ENCODE data around the gene PRLH. TPM values are rescaled to one million over a fixed set of nuclear protein-coding genes. Genes with fewer than 3 reads are reported as not detected.
A peak's percentile ranks its signal among the peaks of the same experiment; 100 is the strongest.

PRLH gene
- total RNA-seq, 2 donors from 2014 or later, result not detected

GRCh38 chr2:237573721-237574415 is 7.5 kb downstream of the PRLH start:
- DNase-seq (no peak), ATAC-seq (replicated peaks in 1 of 2) (no peak)
- H3K27me3 Mint-ChIP-seq (ENCODE audit: low read depth), result no peaks in the 10 kb centered on the region
- H3K4me1 Mint-ChIP-seq (ENCODE audit: low read depth), result peaks cover 5% of the 10 kb centered on the region
- H3K36me3 Mint-ChIP-seq (ENCODE audit: insufficient read depth in 2 of 2), result no peaks in the 10 kb centered on the region
- H3K4me3 Mint-ChIP-seq, result no peak overlapping the region
- H3K9me3 Mint-ChIP-seq, result no peaks in the 10 kb centered on the region
- no peak overlapping the region for H3K27ac Mint-ChIP-seq

- Mint-ChIP-seq H3K9me3 (no peaks in the 10 kb centered on the region), H3K36me3 (ENCODE audit: insufficient read depth in 2 of 2) (no peaks in the 10 kb centered on the region), H3K4me1 (ENCODE audit: low read depth) (peaks cover 5% of the 10 kb centered on the region), H3K27ac (no peak overlapping the region), H3K27me3 (ENCODE audit: low read depth) (no peaks in the 10 kb centered on the region), H3K4me3 (no peak overlapping the region)
- DNase-seq (no peak), ATAC-seq (replicated peaks in 1 of 2) (no peak)
Observed at GRCh38 chr2:237574467-237574866, 8.1 kb downstream of the PRLH start.

- Mint-ChIP-seq H3K27ac (no peak overlapping the region), H3K4me3 (no peak overlapping the region), H3K4me1 (ENCODE audit: low read depth) (peaks cover 5% of the 10 kb centered on the region), H3K9me3 (no peaks in the 10 kb centered on the region), H3K27me3 (ENCODE audit: low read depth) (no peaks in the 10 kb centered on the region), H3K36me3 (ENCODE audit: insufficient read depth in 2 of 2) (no peaks in the 10 kb centered on the region)
- DNase-seq (no peak), ATAC-seq (replicated peaks in 1 of 2) (no peak)
Observed at GRCh38 chr2:237574894-237575868, 8.8 kb downstream of the PRLH start.

- DNase-seq, result no peak
- Mint-ChIP-seq H3K4me3 (no peak overlapping the region), H3K9me3 (no peaks in the 10 kb centered on the region), H3K36me3 (ENCODE audit: insufficient read depth in 2 of 2) (no peaks in the 10 kb centered on the region), H3K27ac (no peak overlapping the region), H3K4me1 (ENCODE audit: low read depth) (peaks cover 5% of the 10 kb centered on the region), H3K27me3 (ENCODE audit: low read depth) (no peaks in the 10 kb centered on the region)
- no peak for ATAC-seq (replicated peaks in 1 of 2)
Observed at GRCh38 chr2:237575869-237576862, 9.8 kb downstream of the PRLH start.

- H3K9me3 Mint-ChIP-seq, result no peaks in the 10 kb centered on the region
- no peaks in the 10 kb centered on the region for H3K36me3 Mint-ChIP-seq (ENCODE audit: insufficient read depth in 2 of 2)
- H3K4me3 Mint-ChIP-seq, result no peak overlapping the region
- H3K27me3 Mint-ChIP-seq (ENCODE audit: low read depth), result no peaks in the 10 kb centered on the region
- no peak overlapping the region for H3K27ac Mint-ChIP-seq
- peaks cover 8% of the 10 kb centered on the region for H3K4me1 Mint-ChIP-seq (ENCODE audit: low read depth)
- DNase-seq (no peak), ATAC-seq (replicated peaks in 1 of 2) (no peak)
Observed at GRCh38 chr2:237576974-237577373, 10.6 kb downstream of the PRLH start.

- no peak for ATAC-seq (replicated peaks in 1 of 2)
- H3K4me3 Mint-ChIP-seq, result no peak overlapping the region
- H3K27ac Mint-ChIP-seq, result no peak overlapping the region
- H3K4me1 Mint-ChIP-seq (ENCODE audit: low read depth), result peaks cover 5% of the 10 kb centered on the region
- H3K9me3 Mint-ChIP-seq, result no peaks in the 10 kb centered on the region
- H3K36me3 Mint-ChIP-seq (ENCODE audit: insufficient read depth in 2 of 2), result no peaks in the 10 kb centered on the region
- no peak for DNase-seq
- H3K27me3 Mint-ChIP-seq (ENCODE audit: low read depth), result no peaks in the 10 kb centered on the region
Observed at GRCh38 chr2:237577458-237577857, 11.1 kb downstream of the PRLH start.

- Mint-ChIP-seq H3K4me1 (ENCODE audit: low read depth) (peaks cover 5% of the 10 kb centered on the region), H3K27ac (no peak overlapping the region), H3K9me3 (no peaks in the 10 kb centered on the region), H3K36me3 (ENCODE audit: insufficient read depth in 2 of 2) (no peaks in the 10 kb centered on the region), H3K27me3 (ENCODE audit: low read depth) (no peaks in the 10 kb centered on the region), H3K4me3 (no peak overlapping the region)
- ATAC-seq (replicated peaks in 1 of 2), result no peak
- no peak for DNase-seq
Observed at GRCh38 chr2:237577956-237578870, 11.8 kb downstream of the PRLH start.

GRCh38 chr2:237581326-237581725 is 15.0 kb downstream of the PRLH start:
- Mint-ChIP-seq H3K27me3 (ENCODE audit: low read depth) (no peaks in the 10 kb centered on the region), H3K36me3 (ENCODE audit: insufficient read depth in 2 of 2) (no peaks in the 10 kb centered on the region), H3K9me3 (no peaks in the 10 kb centered on the region), H3K4me3 (peak overlapping the region; percentile 8 to 52), H3K27ac (peak overlapping the region; percentile 73), H3K4me1 (ENCODE audit: low read depth) (peaks cover 5% of the 10 kb centered on the region)
- no peak for ATAC-seq (replicated peaks in 1 of 2)
- no peak for DNase-seq

- H3K4me3 Mint-ChIP-seq, result peak overlapping the region; percentile 8 to 52
- peaks cover 5% of the 10 kb centered on the region for H3K27me3 Mint-ChIP-seq (ENCODE audit: low read depth)
- H3K27ac Mint-ChIP-seq, result peak overlapping the region; percentile 73
- peaks cover 5% of the 10 kb centered on the region for H3K4me1 Mint-ChIP-seq (ENCODE audit: low read depth)
- no peaks in the 10 kb centered on the region for H3K36me3 Mint-ChIP-seq (ENCODE audit: insufficient read depth in 2 of 2)
- peak; percentile 66 to 73 for DNase-seq
- peak; percentile 96 to 99 for ATAC-seq (replicated peaks in 1 of 2)
- H3K9me3 Mint-ChIP-seq, result no peaks in the 10 kb centered on the region
Observed at GRCh38 chr2:237581751-237582746, 15.7 kb downstream of the PRLH start.

- no peak for DNase-seq
- H3K4me3 Mint-ChIP-seq, result no peak overlapping the region
- no peaks in the 10 kb centered on the region for H3K9me3 Mint-ChIP-seq
- no peak overlapping the region for H3K27ac Mint-ChIP-seq
- ATAC-seq (replicated peaks in 1 of 2), result no peak
- peaks cover 5% of the 10 kb centered on the region for H3K4me1 Mint-ChIP-seq (ENCODE audit: low read depth)
- no peaks in the 10 kb centered on the region for H3K36me3 Mint-ChIP-seq (ENCODE audit: insufficient read depth in 2 of 2)
- peaks cover 9% of the 10 kb centered on the region for H3K27me3 Mint-ChIP-seq (ENCODE audit: low read depth)
Observed at GRCh38 chr2:237583385-237584295, 17.3 kb downstream of the PRLH start.
